C1 segment of cervical spinal cord (tissue), 14 donors: Measurements from ENCODE around the gene IFNA1.
"Not testable (repeated sequence)": the region's sequence is repeated elsewhere in the genome, so short reads cannot be mapped to it uniquely, and the experiment has no call there.

Experiments used
- DNase-seq, 14 donors: peaks; one replicate each; lab custom pipeline; 2025; lab: John Stamatoyannopoulos, UW

The IFNA1 gene

DNA sequence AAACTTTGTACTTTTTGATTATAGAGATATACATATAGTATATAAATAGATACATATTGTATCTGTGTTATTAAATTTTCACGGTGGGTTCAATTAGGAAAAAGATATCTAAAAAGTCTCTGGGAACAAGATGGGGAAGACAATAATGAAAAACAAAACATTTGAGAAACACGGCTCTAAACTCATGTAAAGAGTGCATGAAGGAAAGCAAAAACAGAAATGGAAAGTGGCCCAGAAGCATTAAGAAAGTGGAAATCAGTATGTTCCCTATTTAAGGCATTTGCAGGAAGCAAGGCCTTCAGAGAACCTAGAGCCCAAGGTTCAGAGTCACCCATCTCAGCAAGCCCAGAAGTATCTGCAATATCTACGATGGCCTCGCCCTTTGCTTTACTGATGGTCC is at the start of gene IFNA1:
TSS of gene IFNA1 (plus strand) at position 301 of the 400 bp plus-strand sequence. CDS start at position 370, 69 bp downstream.
- DNase-seq = no peak

DNA sequence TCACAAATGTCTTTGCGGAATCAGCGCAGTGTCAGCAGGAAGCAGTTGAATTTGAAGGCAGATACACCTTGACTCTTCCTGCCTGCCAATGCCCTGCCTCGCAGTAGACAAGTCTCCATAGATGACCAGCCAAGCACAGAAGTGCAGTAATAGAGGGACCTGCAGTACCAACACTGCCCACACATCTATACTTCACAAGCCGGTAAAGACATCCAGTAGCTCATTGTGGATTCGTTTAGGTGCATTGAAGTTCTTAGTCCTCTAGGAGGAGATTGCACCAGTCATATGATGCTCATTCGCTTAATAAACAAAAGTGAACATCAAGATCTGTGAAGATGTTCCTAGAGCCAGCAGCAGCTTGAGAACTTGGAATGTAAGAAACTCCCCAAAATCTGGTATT is 48.0 kb upstream of the IFNA1 start:
- no peak for DNase-seq

DNA sequence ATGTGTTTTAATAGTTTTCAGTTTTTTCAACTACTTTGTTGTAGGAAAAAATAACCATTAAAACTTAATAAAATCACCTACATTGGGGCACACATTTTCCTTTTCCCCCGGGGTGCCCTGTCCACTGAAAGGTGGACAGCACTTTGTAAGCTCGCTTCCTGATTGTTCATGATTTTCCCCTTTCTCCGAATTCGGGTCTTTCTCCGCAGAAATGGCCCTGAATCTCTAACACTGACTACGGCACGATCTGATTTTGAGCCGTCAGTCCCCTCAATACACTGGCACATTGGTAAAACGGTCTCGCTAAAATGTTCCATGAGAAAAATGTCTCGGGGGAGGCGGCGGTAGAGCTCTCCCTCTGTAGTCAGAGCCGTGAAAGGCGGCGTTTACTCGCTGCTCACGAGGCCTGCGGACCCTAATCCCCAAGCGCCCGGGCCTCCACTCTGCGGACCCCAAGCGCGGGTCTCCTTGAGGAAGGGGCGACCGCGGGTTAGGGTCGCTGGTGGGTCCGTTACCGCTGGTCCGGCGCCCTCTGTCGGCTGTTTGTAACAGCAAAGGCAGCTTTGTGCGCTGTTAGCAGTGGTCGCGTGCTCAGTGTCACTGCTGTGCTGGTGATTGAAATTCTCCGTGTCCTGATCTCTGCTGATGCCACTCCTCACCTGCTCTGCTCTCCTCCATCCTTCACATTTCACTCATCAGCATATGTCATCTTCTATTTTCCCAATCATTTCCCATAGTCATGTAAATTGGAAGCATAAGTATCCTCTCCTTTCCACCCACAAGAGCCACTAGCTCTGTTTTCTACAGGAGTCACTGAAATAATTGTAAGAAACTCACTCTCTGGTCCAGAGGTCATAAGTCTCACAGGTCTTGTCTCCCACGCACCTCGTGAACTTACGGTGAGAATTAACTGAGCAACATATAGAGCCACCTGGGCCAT is 44.2 kb upstream of the IFNA1 start:
- DNase-seq = peak in 9 of 14 donors; percentile 11 to 68 (median 52)

DNA sequence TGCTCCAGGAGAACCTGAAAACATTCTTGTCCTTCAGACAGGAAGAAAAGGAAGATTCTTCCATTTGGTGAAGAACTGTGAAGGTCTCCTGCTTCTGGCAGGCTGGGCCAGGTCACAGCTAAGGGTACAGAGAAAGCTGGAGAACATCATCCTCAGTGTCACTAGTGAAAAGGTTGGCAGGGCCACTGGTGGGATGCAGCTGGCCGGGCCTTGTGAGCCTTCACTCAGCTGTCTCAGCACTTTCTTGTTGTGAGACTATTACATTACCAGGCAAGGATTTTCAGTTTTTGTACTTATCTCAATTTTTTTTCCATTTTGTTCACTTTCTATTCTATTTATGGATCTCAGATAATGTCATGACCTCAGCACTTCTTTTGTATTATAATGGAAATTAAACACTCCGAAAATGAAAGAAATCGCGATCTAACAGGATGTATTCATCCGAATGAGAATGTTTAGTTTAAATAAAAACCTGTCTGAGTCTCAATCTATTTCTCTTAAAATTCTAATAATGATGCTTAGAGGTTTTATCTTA is 41.2 kb upstream of the IFNA1 start:
- no peak for DNase-seq

DNA sequence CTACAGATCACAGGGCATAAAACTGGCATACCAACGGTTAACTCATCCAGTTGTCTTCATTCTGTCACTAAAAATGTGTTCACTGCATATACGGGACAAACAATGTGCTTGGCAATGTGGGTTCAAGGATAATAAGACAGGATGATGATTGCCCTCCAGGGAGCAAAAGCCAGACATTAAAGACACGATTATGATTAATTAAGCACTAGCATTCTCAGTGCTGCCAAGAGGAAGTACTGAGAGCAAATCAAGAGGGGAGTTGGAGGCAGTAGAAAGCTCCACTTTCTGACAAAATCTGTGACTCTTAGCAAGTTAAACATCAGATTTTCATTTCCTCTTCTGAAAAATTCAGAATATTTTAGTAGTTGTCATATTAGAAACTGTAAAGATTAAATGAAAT is 40.3 kb upstream of the IFNA1 start:
- DNase-seq = no peak

DNA sequence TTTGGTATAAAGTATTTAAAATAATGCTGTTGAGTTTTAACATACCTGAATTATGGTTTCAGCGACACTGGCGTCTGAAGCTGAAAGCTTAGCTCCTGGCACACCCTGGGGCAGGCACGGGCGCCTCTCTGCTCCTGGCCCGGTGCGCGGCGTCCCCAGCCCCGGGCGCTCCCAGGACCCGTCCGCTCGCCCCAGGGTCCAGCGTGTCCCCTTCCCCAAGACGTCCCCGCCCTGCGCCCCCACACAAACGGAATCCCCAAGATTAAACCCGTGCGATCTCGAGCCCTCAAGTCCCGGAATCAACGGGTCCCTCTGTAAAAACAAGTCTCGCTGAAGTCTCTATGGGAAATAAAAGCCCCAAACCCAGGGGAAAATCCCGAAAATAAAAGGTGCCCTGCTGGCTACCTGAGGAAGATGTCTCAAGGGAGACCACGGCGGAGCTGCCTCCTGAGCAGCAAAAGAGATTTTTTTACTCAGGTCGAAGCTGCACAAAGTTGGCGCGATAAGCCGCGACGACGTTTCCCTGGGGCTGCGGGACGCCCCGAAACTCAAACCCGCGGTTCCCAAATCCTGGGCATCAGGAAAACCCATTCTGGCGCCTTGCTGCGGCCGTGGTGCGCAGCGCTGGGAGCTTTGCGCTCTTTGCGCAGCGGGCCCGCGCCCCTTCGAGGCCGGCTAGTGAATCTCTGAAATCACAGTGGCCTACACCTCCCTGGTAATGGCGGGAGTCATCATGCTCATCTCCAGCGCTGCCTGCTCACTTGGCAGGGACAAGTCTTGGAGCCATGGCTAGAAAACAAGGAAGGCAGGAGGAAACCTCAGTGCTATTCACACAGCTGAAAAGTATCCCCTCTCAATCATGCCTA is 37.6 kb upstream of the IFNA1 start:
- peak in 5 of 14 donors; percentile 24 to 51 (median 34) for DNase-seq

DNA sequence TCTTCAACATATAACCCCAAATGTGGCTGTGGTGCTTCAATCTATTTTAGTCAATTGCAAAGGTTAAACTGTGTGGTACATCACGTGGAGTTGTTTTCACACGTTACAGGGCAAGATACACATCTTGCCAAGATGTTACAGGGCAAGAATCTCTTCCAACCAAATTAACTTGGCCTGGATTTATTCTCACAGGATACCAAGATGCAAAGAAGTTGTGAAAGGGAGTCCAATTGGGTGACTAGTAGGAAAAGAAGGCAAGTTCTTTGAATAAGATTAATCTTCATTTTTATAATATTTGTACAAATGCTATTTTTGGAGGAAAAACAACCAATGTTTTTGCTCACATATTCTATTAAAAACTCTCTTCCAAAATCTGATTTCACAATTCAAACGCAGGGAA is 36.1 kb upstream of the IFNA1 start:
- no peak for DNase-seq

DNA sequence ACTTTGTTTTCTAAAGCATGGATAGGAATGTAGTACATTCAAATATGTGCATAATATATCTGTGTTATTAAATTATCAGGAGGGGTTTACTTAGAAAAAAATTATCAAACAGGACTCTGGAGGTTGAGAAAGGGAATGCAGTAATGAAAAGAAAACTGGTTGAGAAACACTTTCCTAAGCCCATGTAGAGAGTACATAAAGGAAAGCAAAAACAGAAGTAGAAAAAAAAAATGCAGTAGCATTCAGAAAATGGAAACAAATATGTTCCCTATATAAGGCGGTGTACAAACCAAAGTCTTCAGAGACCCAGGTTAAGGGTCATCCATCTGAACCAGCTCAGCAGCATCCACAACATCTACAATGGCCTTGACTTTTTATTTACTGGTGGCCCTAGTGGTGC is 31.4 kb upstream of the IFNA1 start, which contains the start of gene IFNA8:
TSS of gene IFNA8 (plus strand) at position 301 of the 400 bp plus-strand sequence. CDS start at position 361, 60 bp downstream.
- no peak for DNase-seq

DNA sequence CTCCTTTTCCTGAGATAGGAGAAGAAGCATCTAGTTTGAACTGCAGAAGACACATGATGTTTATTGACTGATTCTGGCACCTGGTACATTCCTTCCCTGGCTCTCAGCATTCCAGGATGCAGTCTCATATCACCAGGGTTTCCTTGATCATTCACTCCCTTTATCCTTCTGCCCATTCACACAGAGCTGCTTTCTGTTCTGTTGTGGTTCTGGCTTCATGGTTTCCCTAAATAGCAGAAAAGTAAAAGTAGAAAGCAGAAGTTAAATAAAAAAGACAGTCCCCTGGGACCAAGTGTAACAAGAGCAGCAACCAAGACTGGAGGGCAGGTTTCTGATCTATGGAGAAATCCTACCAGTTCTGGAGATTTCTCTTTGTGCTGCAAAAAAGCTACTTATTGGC is 28.1 kb upstream of the IFNA1 start:
- DNase-seq = no peak

DNA sequence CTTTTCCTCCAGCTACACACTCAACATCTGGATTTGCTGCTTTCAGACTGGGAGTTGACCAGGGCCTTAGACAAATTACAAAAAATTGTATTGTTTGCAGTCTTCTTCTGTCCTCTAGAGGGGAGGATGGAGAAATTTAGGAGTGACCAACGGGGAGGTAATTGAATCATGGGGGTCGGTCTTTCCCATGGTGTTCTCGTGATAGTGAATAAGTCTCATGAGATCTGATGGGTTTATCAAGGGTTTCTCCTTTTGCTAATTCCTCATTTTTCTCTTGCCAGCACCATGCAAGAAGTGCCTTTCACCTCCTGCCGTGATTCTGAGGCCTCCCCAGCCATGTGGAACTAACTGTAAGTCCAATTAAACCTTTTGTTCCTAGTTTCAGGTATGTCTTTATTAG is 27.1 kb upstream of the IFNA1 start:
- DNase-seq = peak in 1 of 14 donors; percentile 5

DNA sequence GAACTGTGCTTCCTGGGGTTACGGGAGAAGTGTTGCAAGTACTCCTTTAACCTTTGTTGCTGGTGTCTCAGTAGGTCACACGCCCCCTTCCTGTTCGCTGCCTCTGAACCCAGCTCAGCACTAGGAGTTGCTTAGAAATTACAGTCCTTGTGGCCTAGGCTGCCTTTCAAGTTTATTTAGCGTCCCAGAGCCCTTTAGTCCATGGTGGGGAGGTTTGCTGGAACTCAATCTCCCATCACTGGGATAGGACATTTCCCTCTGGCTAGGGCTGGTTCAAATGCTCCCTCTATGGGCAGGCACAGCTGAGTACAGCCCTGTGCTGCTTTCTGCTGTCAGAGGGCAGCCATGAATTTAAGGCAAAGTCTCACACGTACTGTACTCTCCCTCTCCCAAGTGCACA is 26.6 kb upstream of the IFNA1 start:
- DNase-seq = no peak

DNA sequence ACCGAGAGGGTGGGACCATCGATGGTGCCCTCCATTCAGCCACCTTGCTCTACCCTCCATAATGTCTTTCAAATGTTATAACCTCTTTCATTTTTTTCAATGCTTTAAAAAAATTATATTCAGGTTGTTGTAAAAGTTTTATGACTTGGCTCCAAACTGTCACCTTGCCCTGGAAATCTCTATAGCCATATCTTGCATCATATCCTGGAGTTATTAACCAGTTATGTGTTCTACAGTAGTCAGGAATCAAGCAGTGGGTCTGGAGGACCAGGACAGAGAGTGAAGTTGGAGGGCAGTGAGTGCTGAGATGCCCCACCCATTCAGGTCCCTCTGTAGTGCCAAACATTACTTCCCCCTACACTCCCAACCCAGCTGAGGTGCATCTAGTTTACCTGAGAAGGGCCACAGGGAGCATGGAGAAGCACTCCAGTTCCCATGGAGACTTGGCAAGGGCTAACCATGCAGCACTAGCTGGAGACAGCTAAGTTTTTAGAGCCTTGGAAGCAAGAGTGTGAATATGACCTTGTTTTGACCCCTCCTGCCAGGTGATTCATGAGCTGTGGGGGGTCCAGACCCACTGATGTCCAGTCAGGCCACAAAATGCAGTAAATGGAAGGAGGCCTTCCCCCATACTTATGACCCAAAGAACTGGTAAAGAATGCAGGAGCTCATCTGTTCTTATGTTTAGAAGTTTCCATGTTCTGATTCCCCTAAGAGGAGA is 25.9 kb upstream of the IFNA1 start:
- DNase-seq = peak in 1 of 14 donors; percentile 8

DNA sequence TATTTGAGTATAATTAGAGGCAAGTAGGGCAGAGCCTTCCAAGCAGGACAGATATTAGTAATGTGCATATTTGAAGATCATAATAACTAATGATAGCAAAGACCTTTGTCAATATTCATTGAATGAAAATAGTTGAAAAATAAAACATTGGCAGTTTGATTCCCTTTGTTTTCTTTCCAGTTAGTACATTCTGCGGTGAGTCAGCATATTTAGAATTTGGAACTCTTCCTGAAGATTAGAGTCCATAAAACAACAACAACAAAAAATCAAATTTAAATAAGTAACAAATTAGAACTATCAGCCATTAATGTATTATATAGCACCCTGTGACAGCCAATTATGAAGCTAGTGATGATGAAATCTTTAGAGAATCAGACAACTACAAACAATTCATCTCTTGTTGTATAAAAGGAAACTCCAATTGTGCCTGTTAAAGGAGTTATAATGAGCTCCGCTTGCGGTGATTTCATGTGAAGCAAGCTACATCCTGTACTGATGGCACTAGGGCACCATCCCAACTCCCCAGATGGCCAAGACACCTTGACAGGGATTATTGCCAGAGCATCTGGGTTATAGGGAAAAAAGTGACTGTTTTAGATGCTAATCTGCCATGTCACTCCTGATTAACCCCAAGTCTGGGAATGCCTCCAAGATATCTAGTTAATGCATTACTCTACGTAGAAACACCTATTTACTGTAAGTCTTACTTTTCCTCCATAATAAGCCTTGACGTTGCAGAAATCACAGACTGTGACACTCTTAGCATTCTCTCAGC is 24.6 kb upstream of the IFNA1 start:
- DNase-seq = peak in 2 of 14 donors; percentile 6 to 95

DNA sequence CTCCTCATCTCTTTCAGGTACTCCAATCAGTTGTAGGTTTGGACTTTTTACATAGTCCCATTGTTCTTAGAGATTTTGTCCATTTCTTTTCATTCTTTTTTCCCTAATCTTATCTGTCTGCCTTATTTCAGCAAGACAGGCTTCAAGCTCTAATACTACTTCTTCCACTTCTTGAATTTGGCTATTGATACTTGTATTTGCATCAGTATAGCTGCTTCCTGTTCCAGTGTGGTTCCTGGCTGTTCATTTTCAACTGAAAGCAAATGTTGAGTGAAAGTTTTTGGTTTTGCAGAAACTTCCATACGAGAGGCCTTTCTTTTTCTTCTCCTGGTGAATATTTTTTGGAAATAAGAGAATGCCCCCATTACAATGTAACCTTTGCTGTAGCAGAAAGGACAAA is 12.0 kb upstream of the IFNA1 start:
- no peak for DNase-seq

DNA sequence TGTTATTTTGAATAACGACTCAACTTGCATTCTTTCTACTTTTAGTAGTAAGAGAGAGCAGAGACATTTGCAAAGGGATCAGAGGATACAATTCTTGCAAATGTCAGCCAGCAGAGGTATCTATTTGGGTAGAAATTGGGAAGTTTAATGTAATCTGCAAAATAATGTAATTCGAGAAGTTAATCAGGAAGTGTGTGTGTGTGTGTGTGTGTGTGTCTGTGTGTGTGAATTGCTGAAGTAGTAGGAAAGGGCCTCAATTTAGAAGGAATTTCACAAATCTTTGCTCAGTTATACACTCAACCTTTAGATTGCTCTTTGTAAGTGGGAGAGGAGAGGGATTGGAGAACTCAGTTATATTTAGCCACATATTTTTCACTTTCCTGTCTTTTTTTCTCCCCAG is 11.0 kb upstream of the IFNA1 start:
- DNase-seq = no peak

DNA sequence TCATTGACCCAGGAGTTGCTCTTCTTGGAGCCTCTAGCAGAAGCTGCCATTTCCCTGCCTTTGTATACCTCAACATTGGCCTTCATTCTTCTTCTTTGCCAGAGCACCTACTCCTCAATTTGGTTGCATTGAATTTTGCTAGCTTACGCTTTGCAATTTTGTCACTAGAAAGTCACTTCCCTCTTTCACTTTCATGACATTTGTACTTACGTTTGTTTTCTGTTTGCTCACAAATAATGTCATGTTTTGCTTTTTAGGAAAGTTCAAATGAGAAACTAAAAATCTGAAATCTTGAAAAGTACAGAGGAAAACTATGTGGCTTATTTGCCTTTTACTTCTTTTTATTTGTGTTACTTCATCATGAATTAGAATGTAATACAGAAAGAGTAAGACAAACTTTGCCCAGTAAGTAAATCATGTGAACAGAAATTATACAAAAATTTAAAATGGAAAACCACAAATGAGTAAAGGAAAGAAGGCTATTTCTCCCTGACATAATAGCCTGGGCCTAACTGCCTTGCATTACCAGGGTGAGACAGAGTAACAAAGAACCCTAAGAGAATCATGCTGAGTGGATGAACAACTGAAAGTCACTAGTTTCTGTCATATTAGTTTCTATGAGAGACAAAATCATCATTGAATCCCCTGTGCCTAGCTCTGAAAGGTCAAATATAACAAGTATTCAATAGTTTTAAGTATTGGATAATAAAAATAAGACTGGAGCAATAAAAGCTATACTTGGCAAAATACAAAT is 7.4 kb upstream of the IFNA1 start:
- DNase-seq = no peak

DNA sequence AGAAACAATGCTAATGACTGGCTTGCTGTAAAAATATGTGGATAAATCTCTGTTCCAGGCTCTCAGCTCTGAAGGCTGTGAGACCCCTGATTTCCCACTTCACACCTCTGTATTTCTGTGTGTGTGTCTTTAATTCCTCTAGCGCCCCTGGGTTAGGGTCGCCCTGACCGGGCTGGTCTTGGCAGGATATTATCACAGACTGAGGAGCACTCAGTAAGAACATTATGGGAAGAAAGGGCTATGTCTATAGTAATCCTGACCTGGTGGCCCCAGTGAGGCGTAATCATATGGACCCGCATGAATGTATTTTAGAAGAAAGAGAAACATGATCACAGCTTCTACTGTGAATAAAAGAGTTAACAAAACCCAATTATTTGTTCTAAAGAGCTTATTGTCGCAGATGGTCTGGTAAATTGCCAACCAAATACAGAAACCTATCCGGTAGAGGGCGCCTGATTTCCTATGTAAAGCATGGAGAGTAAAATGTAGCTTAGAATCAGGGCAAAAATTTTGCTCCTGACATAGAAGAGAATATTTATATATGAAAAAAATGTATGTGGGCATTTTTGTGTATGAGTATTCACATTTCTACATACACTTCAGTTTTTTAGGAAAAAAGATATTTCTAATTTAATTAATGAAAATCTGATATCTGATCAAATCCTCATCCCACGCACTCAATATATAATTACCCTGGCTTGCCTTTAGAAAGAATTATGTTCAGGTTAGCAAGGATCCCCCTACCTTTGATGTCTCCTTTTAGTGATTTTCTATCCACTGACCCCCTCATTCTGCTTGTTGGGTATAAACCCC is 5.8 kb upstream of the IFNA1 start:
- peak in 7 of 14 donors; percentile 12 to 40 (median 13) for DNase-seq

DNA sequence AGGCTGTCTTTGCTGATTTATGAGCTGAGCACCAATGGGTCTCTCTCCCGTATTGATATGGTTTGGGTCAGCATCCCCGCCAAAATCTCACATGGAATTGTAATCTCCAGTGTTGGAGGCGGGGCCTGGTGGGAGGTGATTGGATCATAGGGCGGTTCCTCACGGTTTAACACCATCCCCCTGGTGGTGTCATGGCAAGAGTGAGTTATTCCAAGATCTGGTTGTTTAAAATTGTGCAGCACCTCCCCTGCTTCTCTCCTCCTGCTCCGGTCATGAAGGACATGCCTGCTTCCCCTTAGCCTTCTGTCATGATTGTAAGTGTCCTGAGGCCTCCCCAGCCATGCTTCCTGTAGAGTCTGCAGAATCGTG is 5.2 kb upstream of the IFNA1 start:
- not testable (repeated sequence) for DNase-seq
